ENCODE measurements around the gene LRFN5. TPM values are rescaled to one million over a fixed set of nuclear protein-coding genes. Genes with fewer than 3 reads are reported as not detected.

Gene LRFN5
- total and polyA plus RNA-seq, 2 of the 8 experiments (the other 6 are each of a cell fraction or from before 2014, with no cell fraction given): 0.85 to 4.7 TPM

- Histone ChIP-seq H4K8ac (ENCODE audit: extremely low read depth, insufficient read depth, low read length) (no peak overlapping the region), H3K4ac (replicated peaks; ENCODE audit: insufficient read length, low read depth, low read length) (no peak overlapping the region), H2AK5ac (ENCODE audit: low read depth, low read length) (no peak overlapping the region), H3K14ac (ENCODE audit: insufficient read length) (no peak overlapping the region), H2BK12ac (ENCODE audit: low read depth, low read length) (no peak overlapping the region), H4K20me1 (replicated peaks in 1 of 2; ENCODE audit: control insufficient read depth in 1 of 2, insufficient read depth in 2 of 2, low read length in 2 of 2) (no peaks in the 10 kb centered on the region), H3K18ac (ENCODE audit: extremely low read depth, low read length) (no peak overlapping the region), H3K9me3 (ENCODE audit: insufficient read depth in 2 of 2, low read depth in 1 of 2, low read length in 1 of 2) (no peaks in the 10 kb centered on the region), H3K79me2 (ENCODE audit: control insufficient read depth in 1 of 2, insufficient read depth in 2 of 2, low read length in 2 of 2) (no peaks in the 10 kb centered on the region), H3K4me1 (replicated peaks in 1 of 4; ENCODE audit: control insufficient read depth in 3 of 4, insufficient read depth in 4 of 4, low read length in 3 of 4) (peaks cover 0 to 4% (median 0%) of the 10 kb centered on the region in 4 experiments; a peak in 1 of 7 replicates), H4K91ac (replicated peaks; ENCODE audit: insufficient read length, low read length) (no peak overlapping the region), H2BK5ac (ENCODE audit: low read depth, low read length) (no peak overlapping the region), H4K5ac (ENCODE audit: insufficient read length, low read depth, low read length) (no peak overlapping the region), H3K27ac (ENCODE audit: low read depth, low read length) (no peak overlapping the region), H3K23ac (ENCODE audit: insufficient read length) (no peak overlapping the region), H3K4me3 (ENCODE audit: extremely low read depth in 1 of 4, insufficient read depth in 2 of 4, low read depth in 3 of 4, low read length in 4 of 4) (no peak overlapping the region), H3K56ac (replicated peaks; ENCODE audit: insufficient read length, low read depth, low read length) (no peak overlapping the region), H2AFZ (ENCODE audit: low read length) (no peak overlapping the region), H3K36me3 (ENCODE audit: control insufficient read depth in 2 of 4, insufficient read depth in 4 of 4, low read length in 3 of 4) (no peaks in the 10 kb centered on the region), H2BK120ac (replicated peaks; ENCODE audit: low read depth, low read length) (no peak overlapping the region), H2BK20ac (ENCODE audit: low read length) (no peak overlapping the region), H3K23me2 (ENCODE audit: low read depth, low read length) (no peaks in the 10 kb centered on the region), H3K9ac (replicated peaks in 1 of 4; ENCODE audit: extremely low read depth in 1 of 4, low read depth in 3 of 4, low read length in 3 of 4) (no peak overlapping the region), H2BK15ac (ENCODE audit: low read length) (no peak overlapping the region), H3K27me3 (replicated peaks in 1 of 4; ENCODE audit: control insufficient read depth in 3 of 4, extremely low read depth in 1 of 4, insufficient read depth in 3 of 4, low read length in 3 of 4) (no peaks in the 10 kb centered on the region), H3K79me1 (ENCODE audit: low read depth, low read length) (no peaks in the 10 kb centered on the region), H3K4me2 (ENCODE audit: insufficient read depth in 1 of 2, low read depth in 2 of 2, low read length in 2 of 2) (no peak overlapping the region)
- no peak for DNase-seq (ENCODE audit: low read depth in 1 of 2, low spot score in 2 of 2)
- ChIA-PET CTCF (ENCODE audit: partially characterized antibody) (no interaction called here), POLR2A (ENCODE audit: partially characterized antibody) (no interaction called here)
- 93% methylated on average over 3 of the region's 3 CpGs; no CpG with 5 or more reads in 1 of the 2 experiments for WGBS, 2 experiments (ENCODE audit: extremely low coverage in 1 of 2, insufficient coverage in 1 of 2, insufficient read length in 1 of 2, insufficient replicate concordance in 2 of 2, low coverage in 1 of 2, low lambda C conversion rate in 2 of 2, missing lambda C conversion rate in 1 of 2)
- no peak for FAIRE-seq
- no peak for TF ChIP-seq NRF1 (IDR thresholded peaks at IDR 0.05; ENCODE audit: low read depth, low read length)
- TF ChIP-seq SUZ12 (IDR thresholded peaks at IDR 0.05; ENCODE audit: low read length): no peak
- TF ChIP-seq SP4 (IDR thresholded peaks at IDR 0.05; ENCODE audit: low read length): no peak
These were observed 27.6 kb downstream of the LRFN5 start for GRCh38 chr14:41634286-41634685.

Measured in H1 (cell line).